ENCODE results near the gene GPR146. TPM values are rescaled to one million over a fixed set of nuclear protein-coding genes. Genes with fewer than 3 reads are reported as not detected.

GPR146 gene
- total and polyA plus RNA-seq, 2 of the 13 experiments (the other 11 are each of a cell fraction or from before 2014, with no cell fraction given), result 2.0 to 15.9 TPM

- TF ChIP-seq GRHL1 (CRISPR knock-in tag; conservative IDR thresholded peaks at IDR 0.05), result no peak
- no peak for TF ChIP-seq NBN (conservative IDR thresholded peaks at IDR 0.05)
- TF ChIP-seq, protein P1, sequence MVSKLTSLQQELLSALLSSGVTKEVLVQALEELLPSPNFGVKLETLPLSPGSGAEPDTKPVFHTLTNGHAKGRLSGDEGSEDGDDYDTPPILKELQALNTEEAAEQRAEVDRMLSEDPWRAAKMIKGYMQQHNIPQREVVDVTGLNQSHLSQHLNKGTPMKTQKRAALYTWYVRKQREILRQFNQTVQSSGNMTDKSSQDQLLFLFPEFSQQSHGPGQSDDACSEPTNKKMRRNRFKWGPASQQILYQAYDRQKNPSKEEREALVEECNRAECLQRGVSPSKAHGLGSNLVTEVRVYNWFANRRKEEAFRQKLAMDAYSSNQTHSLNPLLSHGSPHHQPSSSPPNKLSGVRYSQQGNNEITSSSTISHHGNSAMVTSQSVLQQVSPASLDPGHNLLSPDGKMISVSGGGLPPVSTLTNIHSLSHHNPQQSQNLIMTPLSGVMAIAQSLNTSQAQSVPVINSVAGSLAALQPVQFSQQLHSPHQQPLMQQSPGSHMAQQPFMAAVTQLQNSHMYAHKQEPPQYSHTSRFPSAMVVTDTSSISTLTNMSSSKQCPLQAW (CRISPR knock-in tag; IDR thresholded peaks at IDR 0.05), result peak; percentile 85
- no peak for TF ChIP-seq RBAK (CRISPR knock-in tag; IDR thresholded peaks at IDR 0.05)
- no peak for TF ChIP-seq PTBP1 (IDR thresholded peaks at IDR 0.05; ENCODE audit: low read depth, low read length, poor library complexity, severe bottlenecking)
- TF ChIP-seq SALL1 (CRISPR knock-in tag; IDR thresholded peaks at IDR 0.05), result peak; percentile 82
- TF ChIP-seq ZNF34 (CRISPR knock-in tag; IDR thresholded peaks at IDR 0.05; ENCODE audit: borderline replicate concordance), result no peak
- no peak for TF ChIP-seq ZNF337 (CRISPR knock-in tag; IDR thresholded peaks at IDR 0.05; ENCODE audit: borderline replicate concordance, low read depth)
- no peak for TF ChIP-seq ZNF446 (CRISPR knock-in tag; IDR thresholded peaks at IDR 0.05)
- no peak for TF ChIP-seq ZBTB1 (CRISPR knock-in tag; IDR thresholded peaks at IDR 0.05; ENCODE audit: borderline replicate concordance)
- TF ChIP-seq ZNF619 (CRISPR knock-in tag; IDR thresholded peaks at IDR 0.05), result no peak
- no peak for TF ChIP-seq SNAPC2 (CRISPR knock-in tag; IDR thresholded peaks at IDR 0.05)
- TF ChIP-seq MIER3 (CRISPR knock-in tag; IDR thresholded peaks at IDR 0.05; ENCODE audit: borderline replicate concordance), result no peak; the same call in 1 of the 2 replicates
- no peak for TF ChIP-seq SCMH1 (CRISPR knock-in tag; IDR thresholded peaks at IDR 0.05; ENCODE audit: borderline replicate concordance)
- TF ChIP-seq NFYB (CRISPR knock-in tag; IDR thresholded peaks at IDR 0.05), result no peak
- TF ChIP-seq, protein P2, sequence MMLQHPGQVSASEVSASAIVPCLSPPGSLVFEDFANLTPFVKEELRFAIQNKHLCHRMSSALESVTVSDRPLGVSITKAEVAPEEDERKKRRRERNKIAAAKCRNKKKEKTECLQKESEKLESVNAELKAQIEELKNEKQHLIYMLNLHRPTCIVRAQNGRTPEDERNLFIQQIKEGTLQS (CRISPR knock-in tag; IDR thresholded peaks at IDR 0.05), result 0 out of 2 replicates have a peak, but pooled peaks have one; percentile 13
- TF ChIP-seq RCOR2 (CRISPR knock-in tag; IDR thresholded peaks at IDR 0.05), result no peak
- TF ChIP-seq ZMYM4 (CRISPR knock-in tag; IDR thresholded peaks at IDR 0.05), result peak; percentile 65
- TF ChIP-seq ZNF143 (CRISPR knock-in tag; IDR thresholded peaks at IDR 0.05), result no peak
- no peak for TF ChIP-seq CHCHD3 (CRISPR knock-in tag; IDR thresholded peaks at IDR 0.05)
- TF ChIP-seq ZNF850 (CRISPR knock-in tag; conservative IDR thresholded peaks at IDR 0.05), result no peak
- TF ChIP-seq ZSCAN12 (CRISPR knock-in tag; IDR thresholded peaks at IDR 0.05), result no peak
- TF ChIP-seq MTA1 (CRISPR knock-in tag; IDR thresholded peaks at IDR 0.05; ENCODE audit: borderline replicate concordance), result peak; percentile 76; the same call in 1 of the 2 replicates
- TF ChIP-seq TAF15 (IDR thresholded peaks at IDR 0.05; ENCODE audit: low read depth, low read length, poor library complexity, severe bottlenecking), result no peak
- TF ChIP-seq SUZ12 (IDR thresholded peaks at IDR 0.05; ENCODE audit: low read depth, low read length), result no peak
- TF ChIP-seq TBX3 (IDR thresholded peaks at IDR 0.05; ENCODE audit: borderline replicate concordance), result no peak
- peak; percentile 82 for TF ChIP-seq BHLHE40 (IDR thresholded peaks at IDR 0.05; ENCODE audit: low read length)
- TF ChIP-seq RFXAP (CRISPR knock-in tag; IDR thresholded peaks at IDR 0.05; ENCODE audit: borderline replicate concordance), result 0 out of 2 replicates have a peak, but pooled peaks have one; percentile 44
- no peak for TF ChIP-seq SP140L (CRISPR knock-in tag; IDR thresholded peaks at IDR 0.05; ENCODE audit: borderline replicate concordance)
Observed at GRCh38 chr7:1086588-1087464, 42.5 kb downstream of the GPR146 start (continued).

All from HepG2 (cell line).